SK-N-SH (cell line): ENCODE measurements around the gene SEC61A1. TPM values are rescaled to one million over a fixed set of nuclear protein-coding genes. Genes with fewer than 3 reads are reported as not detected.

Source experiments
- CTCF ChIA-PET: fragments of 300-600, 350-600 bp; formaldehyde crosslinking; extraction: SDS; loops from one replicate; lab custom pipeline; 2021; lab: Yijun Ruan, JAX
- POLR2A ChIA-PET: fragments of 350-600 bp; sonication (Branson Sonifier 250); formaldehyde crosslinking; extraction: SDS; loops from one replicate; lab custom pipeline; 2020; ENCODE audit warnings: antibody characterized with exemption, inconsistent platforms; lab: Yijun Ruan, JAX
- DNase-seq: peaks from one replicate; pipeline ENCODE4 v3.0.0; 2012
- H2AFZ ChIP-seq: fragments of 200-600 bp; sonication (generic); 2 replicates; pipeline ENCODE4 v1.8.1; 2016; ENCODE audit warnings: antibody characterized with exemption, mild to moderate bottlenecking, low read depth
- H3F3A ChIP-seq: fragments of 200-600 bp; sonication (generic); replicated peaks from 2 replicates; pipeline ENCODE3; 2016; ENCODE audit warnings: antibody characterized with exemption, mild to moderate bottlenecking; ENCODE audit not compliant: insufficient read depth
- H3K27ac ChIP-seq, 2 experiments: fragments of 200-500 bp in 1 of 2; fragments of 200-600 bp in 1 of 2; sonication (Bioruptor generic) in 1 of 2; sonication (generic), shearing (Covaris generic) in 1 of 2; 2 replicates each; pipeline versions ENCODE4 v1.5.1 to v1.6.1; 2014 to 2016; ENCODE audit warnings: low read depth in 2 of 2, inconsistent platforms in 1 of 2, low read length in 1 of 2, mild to moderate bottlenecking in 1 of 2, mixed read lengths in 1 of 2
- H3K27me3 ChIP-seq: fragments of 200-600 bp; sonication (generic), shearing (Covaris generic); 2 replicates; pipeline ENCODE4 v1.6.1; 2016; ENCODE audit warnings: mixed run types; ENCODE audit not compliant: insufficient read depth
- H3K36me3 ChIP-seq, 2 experiments: fragments of 200-500 bp in 1 of 2; fragments of 200-600 bp in 1 of 2; sonication (Bioruptor generic) in 1 of 2; sonication (generic) in 1 of 2; replicated peaks in 1 of 2; 2 replicates each; pipeline versions ENCODE3 to v1.5.1; 2014 to 2016; ENCODE audit warnings: low read length in 1 of 2, mild to moderate bottlenecking in 1 of 2; ENCODE audit not compliant: insufficient read depth in 2 of 2, control insufficient read depth in 1 of 2
- H3K4me1 ChIP-seq, 2 experiments: fragments of 200-500 bp in 1 of 2; fragments of 200-600 bp in 1 of 2; sonication (Bioruptor generic) in 1 of 2; sonication (generic), shearing (Covaris generic) in 1 of 2; 2 replicates each; pipeline versions ENCODE4 v1.5.1 to v1.6.1; 2014 to 2016; ENCODE audit warnings: low read depth in 1 of 2, low read length in 1 of 2, mixed run types in 1 of 2; ENCODE audit not compliant: insufficient read depth in 2 of 2, control insufficient read depth in 1 of 2
- H3K4me2 ChIP-seq: fragments of 200-600 bp; sonication (generic), shearing (Covaris generic); 2 replicates; pipeline ENCODE4 v1.6.1; 2017; ENCODE audit warnings: mixed run types
- H3K4me3 ChIP-seq, 2 experiments: fragments of 200-500 bp in 1 of 2; fragments of 200-600 bp in 1 of 2; sonication (Bioruptor generic) in 1 of 2; sonication (generic), shearing (Covaris generic) in 1 of 2; 2 replicates each; pipeline versions ENCODE4 v1.5.1 to v1.8.1; 2014 to 2016; ENCODE audit warnings: low read depth in 2 of 2, inconsistent platforms in 1 of 2, low read length in 1 of 2, mild to moderate bottlenecking in 1 of 2, mixed read lengths in 1 of 2, moderate library complexity in 1 of 2
- H3K79me2 ChIP-seq: fragments of 200-600 bp; sonication (generic); 2 replicates; pipeline ENCODE4 v1.8.1; 2017; ENCODE audit warnings: mild to moderate bottlenecking; ENCODE audit not compliant: insufficient read depth
- H3K9ac ChIP-seq: fragments of 200-600 bp; sonication (generic); 2 replicates; pipeline ENCODE4 v1.6.1; 2017; ENCODE audit warnings: mixed run types
- H3K9me2 ChIP-seq: fragments of 200-600 bp; sonication (generic); 2 replicates; pipeline ENCODE4 v1.6.1; 2017; ENCODE audit warnings: mixed run types
- H3K9me3 ChIP-seq: fragments of 200-600 bp; sonication (generic); 2 replicates; pipeline ENCODE4 v1.6.1; 2017; ENCODE audit warnings: mixed run types, mild to moderate bottlenecking, moderate library complexity
- H4K20me1 ChIP-seq: fragments of 200-600 bp; sonication (generic); 2 replicates; pipeline ENCODE4 v1.6.1; 2017; ENCODE audit warnings: mild to moderate bottlenecking, mixed run types; ENCODE audit not compliant: insufficient read depth
- CHD2 ChIP-seq: fragments of 150-350 bp; IDR thresholded peaks from 2 replicates; pipeline ENCODE4 v1.6.1; 2018; ENCODE audit warnings: low read length; ENCODE audit not compliant: partially characterized antibody
- EP300 ChIP-seq, 2 experiments: IDR thresholded peaks; 2 replicates each; pipeline versions ENCODE4 v1.4.0 to v1.6.1; 2012; ENCODE audit warnings: borderline replicate concordance in 1 of 2, low read depth in 1 of 2, low read length in 1 of 2
- EZH2phosphoT487 ChIP-seq: fragments of 200-600 bp; sonication (generic); IDR thresholded peaks from 2 replicates; pipeline ENCODE4 v1.6.1; 2017; ENCODE audit warnings: low read depth, mixed run types, mild to moderate bottlenecking, antibody characterized with exemption, moderate library complexity, borderline replicate concordance
- FOSL2 ChIP-seq: IDR thresholded peaks from 2 replicates; pipeline ENCODE4 v1.4.0; 2012; ENCODE audit warnings: low read depth, mild to moderate bottlenecking, moderate library complexity, borderline replicate concordance
- FOXJ3 ChIP-seq: sonication (generic); formaldehyde crosslinking; IDR thresholded peaks from 2 replicates; pipeline ENCODE4 v1.5.1; 2020; ENCODE audit warnings: mild to moderate bottlenecking, missing genetic modification reagents
- FOXM1 ChIP-seq: IDR thresholded peaks from 2 replicates; pipeline ENCODE4 v1.4.0; 2012; ENCODE audit warnings: low read depth, mild to moderate bottlenecking
- IRF3 ChIP-seq: fragments of 150-350 bp; IDR thresholded peaks from 2 replicates; pipeline ENCODE4 v1.6.1; 2016; ENCODE audit warnings: mild to moderate bottlenecking, low read depth, low read length
- MAX ChIP-seq: IDR thresholded peaks from 2 replicates; pipeline ENCODE4 v1.4.0; 2012; ENCODE audit warnings: low read depth
- MXI1 ChIP-seq: IDR thresholded peaks from 2 replicates; pipeline ENCODE4 v1.6.1; 2012; ENCODE audit warnings: mild to moderate bottlenecking, low read depth, low read length, improper control_type of control experiment
- POLR2AphosphoS5 ChIP-seq: IDR thresholded peaks from 2 replicates; pipeline ENCODE4 v1.6.1; 2012; ENCODE audit warnings: low read depth, low read length
- RCOR1 ChIP-seq: fragments of 150-350 bp; IDR thresholded peaks from 2 replicates; pipeline ENCODE4 v1.6.1; 2017; ENCODE audit warnings: antibody characterized with exemption, low read length
- SIN3A ChIP-seq: IDR thresholded peaks from 2 replicates; pipeline ENCODE4 v1.6.1; 2012; ENCODE audit warnings: low read depth, mild to moderate bottlenecking, low read length, moderate library complexity, borderline replicate concordance
- TCF12 ChIP-seq: IDR thresholded peaks from 2 replicates; pipeline ENCODE4 v1.4.0; 2012
- TEAD4 ChIP-seq: IDR thresholded peaks from 2 replicates; pipeline ENCODE4 v1.4.0; 2012; ENCODE audit warnings: mild to moderate bottlenecking, borderline replicate concordance; ENCODE audit not compliant: insufficient read depth
- USF2 ChIP-seq: fragments of 150-350 bp; IDR thresholded peaks from 2 replicates; pipeline ENCODE4 v1.6.1; 2017; ENCODE audit warnings: antibody characterized with exemption, low read length, low read depth, borderline replicate concordance
- ZBTB33 ChIP-seq: IDR thresholded peaks from 2 replicates; pipeline ENCODE4 v1.4.0; 2012; ENCODE audit warnings: low read depth, borderline replicate concordance
- WGBS: methylation state at CpG from one replicate; pipeline ENCODE4 v1.1.6; 2017; ENCODE audit warnings: low lambda C conversion rate; 5-methylcytosine and 5-hydroxymethylcytosine counted together
- polyA plus RNA-seq, 3 experiments: library from polyadenylated mRNA; depleted of rRNA; stranded (reverse); fragments of >200 nt; gene quantifications; 2 replicates each; pipeline ENCODE4 v1.2.3, GENCODE V29; 2012

Gene SEC61A1
- polyA plus RNA-seq, 1 of the 3 experiments (the other 2 are of a cell fraction) = 153 TPM

- POLR2A ChIA-PET = no interaction called here
- DNase-seq = peak; percentile 30
- 0 out of 2 replicates have a peak overlapping the region, but pooled peaks have one; percentile 35 for H3K4me2 ChIP-seq
- no peak overlapping the region for H2AFZ ChIP-seq
- H3K27ac ChIP-seq = peak overlapping the region; percentile 28 to 68; a peak in 3 of 4 replicates
- H3K27me3 ChIP-seq = no peaks in the 10 kb centered on the region
- no peak overlapping the region for H3K9ac ChIP-seq
- H3K79me2 ChIP-seq = peaks cover 31% of the 10 kb centered on the region
- H3K9me3 ChIP-seq = no peaks in the 10 kb centered on the region
- no peaks in the 10 kb centered on the region for H3K9me2 ChIP-seq
- CTCF ChIA-PET = interaction anchor here (1.6 to 7.4 kb wide), 2 partner anchors 11 to 12 kb away, joined by 4 to 40 read pairs; no protein-coding TSS in a partner anchor
- peaks cover 19% of the 10 kb centered on the region for H3F3A ChIP-seq
- no peak for TF ChIP-seq ZBTB33
- peak; percentile 25 for TF ChIP-seq CHD2
- no peak for TF ChIP-seq USF2
- TF ChIP-seq TCF12 = peak; percentile 30; the same call in 1 of the 2 replicates
- no peak for TF ChIP-seq FOSL2
- TF ChIP-seq POLR2AphosphoS5 = no peak
- no peak for TF ChIP-seq RCOR1
- peak in 1 of 2 experiments; percentile 25; a peak in 1 of 4 replicates for TF ChIP-seq EP300 (IDR thresholded peaks at IDR 0.05; ENCODE audit: borderline replicate concordance in 1 of 2, low read depth in 1 of 2, low read length in 1 of 2)
- TF ChIP-seq MXI1 = peak; percentile 54; the same call in 1 of the 2 replicates
- TF ChIP-seq, all 33 proteins: peak for 4
- WGBS = 55% methylated on average over 8 of the region's 8 CpGs
- H4K20me1 ChIP-seq = no peaks in the 10 kb centered on the region
- peaks cover 13 to 29% of the 10 kb centered on the region in 2 experiments for H3K4me1 ChIP-seq
- no peak overlapping the region for H3K4me3 ChIP-seq
- H3K36me3 ChIP-seq = peaks cover 32 to 37% of the 10 kb centered on the region in 2 experiments
Observed at GRCh38 chr3:128107834-128108233, 55.6 kb downstream of the SEC61A1 start.

- Histone ChIP-seq H2AFZ (no peak overlapping the region), H3K36me3 (peaks cover 23 to 30% of the 10 kb centered on the region in 2 experiments), H3F3A (peaks cover 30% of the 10 kb centered on the region), H3K9me3 (no peaks in the 10 kb centered on the region), H3K4me3 (no peak overlapping the region), H3K9me2 (no peaks in the 10 kb centered on the region), H3K27ac (peak overlapping the region; percentile 93 to 97), H4K20me1 (no peaks in the 10 kb centered on the region), H3K4me2 (peak overlapping the region; percentile 31; the same call in 1 of the 2 replicates), H3K79me2 (peaks cover 43% of the 10 kb centered on the region), H3K27me3 (no peaks in the 10 kb centered on the region), H3K9ac (no peak overlapping the region; the same call in 1 of the 2 replicates), H3K4me1 (peaks cover 24 to 51% of the 10 kb centered on the region in 2 experiments)
- POLR2A ChIA-PET = interaction anchor here (0.9 kb wide), 1 partner anchor 12 kb away, joined by 5 read pairs; no protein-coding TSS in a partner anchor
- CTCF ChIA-PET = interaction anchor here (2.0 to 7.4 kb wide), 4 partner anchors 11 to 22 kb away, joined by 4 to 40 read pairs (median 10); partner anchors contain the start of gene RUVBL1
- 98% methylated on average over 5 of the region's 5 CpGs for WGBS
- TF ChIP-seq EZH2phosphoT487 (no peak), SIN3A (no peak), MAX (no peak), TEAD4 (no peak), FOXM1 (no peak), IRF3 (no peak), USF2 (no peak), POLR2AphosphoS5 (no peak), FOXJ3 (CRISPR knock-in tag) (no peak), CHD2 (no peak)
- no peak for DNase-seq
Observed at GRCh38 chr3:128111147-128111546, 58.9 kb downstream of the SEC61A1 start.
